GM18498 (cell line): ENCODE measurements around the gene UROS.

Source experiments
- ATAC-seq: cut with Tn5 transposase; IDR thresholded peaks from one replicate; pipeline ENCODE4 v1.9.1; 2021; ENCODE audit warnings: mild to moderate bottlenecking, moderate library complexity; ENCODE audit not compliant: unreplicated experiment

Gene UROS

GRCh38 chr10:125822878-125823662 lies at the start of gene UROS, which contains the start of gene BCCIP:
UROS (minus strand) TSS chr10:125823258; CDS start chr10:125816499, 6,759 bp downstream.
BCCIP (plus strand) TSS chr10:125823546; CDS start chr10:125823558, 12 bp downstream.
- ATAC-seq, result peak; percentile 74

DNA sequence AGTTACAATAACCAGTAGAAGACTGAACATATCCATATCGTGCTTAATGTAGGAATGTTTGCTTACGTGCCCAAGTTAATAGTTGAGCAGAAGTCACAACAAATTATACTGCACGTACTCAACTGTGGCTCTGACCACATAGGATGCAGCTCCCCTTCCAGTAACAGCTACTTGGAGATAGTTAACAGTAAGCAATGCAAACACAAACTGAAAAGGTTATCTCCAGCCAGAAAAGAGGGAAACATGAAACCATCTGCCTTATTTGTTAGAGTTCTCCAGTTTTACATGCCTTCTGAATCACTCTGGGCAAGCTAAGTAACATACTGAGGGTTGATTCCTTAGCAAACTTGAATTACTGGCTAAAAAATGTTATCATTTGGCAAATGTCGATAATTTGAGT lies 48.3 kb upstream of the UROS start:
- no peak for ATAC-seq

DNA sequence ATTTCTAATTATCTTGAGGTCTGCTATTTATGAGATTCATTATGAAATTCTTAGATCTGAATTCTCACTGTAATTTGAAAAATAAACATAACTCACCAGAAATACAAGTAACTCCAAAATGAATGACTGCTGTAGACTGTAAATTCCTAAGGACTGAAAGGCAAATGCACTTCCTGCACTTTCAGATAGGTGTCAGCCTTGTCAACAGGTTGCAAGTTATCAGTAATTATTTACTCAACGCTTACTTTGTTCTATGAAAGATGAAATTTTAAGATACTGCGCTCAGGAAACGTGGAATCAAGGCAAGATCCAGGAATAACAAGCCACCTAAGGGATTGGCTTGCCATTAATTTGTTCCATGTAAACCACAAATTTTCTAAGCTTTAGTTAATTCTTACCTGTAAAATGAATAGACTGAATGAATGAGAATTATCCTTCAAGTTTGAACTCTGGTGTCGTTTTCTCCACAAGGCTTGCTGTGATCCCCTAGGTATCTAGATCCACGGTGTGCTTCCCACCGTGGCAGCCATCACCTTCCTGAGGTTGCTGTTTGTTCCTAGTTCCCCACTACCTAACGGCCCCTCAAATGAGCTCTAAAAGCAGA lies 45.4 kb upstream of the UROS start:
- peak; percentile 60 for ATAC-seq

DNA sequence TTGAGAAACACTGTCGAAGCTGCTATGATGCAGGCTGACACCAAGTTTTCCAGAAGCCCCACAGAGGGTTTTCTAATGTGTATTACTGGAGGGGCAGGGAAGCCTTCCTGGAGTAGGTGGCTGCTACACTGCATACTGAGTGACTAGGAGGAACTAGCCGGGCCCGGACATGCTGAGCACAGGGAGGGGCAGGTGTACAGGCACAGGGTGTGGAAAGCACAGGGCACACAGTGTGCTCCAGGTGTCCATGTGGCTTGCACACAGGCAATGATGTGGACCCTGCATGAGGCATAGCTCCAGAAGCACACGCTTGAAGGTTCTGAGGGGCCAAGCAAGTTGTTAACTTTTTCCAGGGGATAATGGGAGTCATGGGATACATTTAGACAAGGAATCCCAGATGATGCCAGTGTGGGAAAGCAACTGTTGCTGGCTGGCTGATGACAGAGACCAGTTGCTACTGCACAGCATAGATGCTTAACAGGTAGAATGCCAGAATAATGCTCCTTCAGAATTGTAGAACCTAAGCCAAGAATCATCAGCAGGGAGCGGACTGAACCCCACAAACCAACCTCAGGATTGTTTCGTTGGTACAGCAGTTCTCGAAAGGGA lies 43.5 kb upstream of the UROS start:
- ATAC-seq, result no peak

GRCh38 chr10:125865120-125865519 lies 42.1 kb upstream of the UROS start:
- ATAC-seq, result no peak

- no peak for ATAC-seq
These were observed 36.2 kb upstream of the UROS start for GRCh38 chr10:125859128-125859817.

DNA sequence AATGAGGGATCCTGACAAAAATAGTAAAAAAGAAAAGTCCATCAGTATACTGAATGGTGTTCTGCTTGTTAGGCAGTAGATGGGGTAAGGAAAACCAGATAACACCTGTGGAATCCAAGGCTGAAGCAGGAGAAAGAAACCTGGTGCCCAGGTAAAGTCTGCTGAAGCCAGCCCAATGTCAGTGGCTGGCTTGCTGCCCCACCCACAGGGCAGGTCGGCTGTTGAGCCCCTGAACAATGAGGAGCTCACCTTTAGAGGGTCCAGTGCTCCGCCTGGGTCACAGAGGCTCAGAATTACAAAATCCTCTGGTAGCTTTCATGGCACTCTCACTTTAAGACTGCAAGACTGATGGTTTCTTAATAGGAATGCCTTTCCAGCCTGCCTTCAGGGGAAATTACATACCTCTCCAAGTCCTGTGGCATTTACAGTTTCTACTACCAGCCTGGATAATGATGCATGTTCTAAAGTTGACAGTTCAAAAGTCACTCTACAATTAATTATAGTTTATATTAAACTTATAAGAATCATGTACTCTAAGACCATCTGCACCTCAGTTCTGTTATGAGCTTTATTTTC lies 34.2 kb upstream of the UROS start:
- no peak for ATAC-seq

DNA sequence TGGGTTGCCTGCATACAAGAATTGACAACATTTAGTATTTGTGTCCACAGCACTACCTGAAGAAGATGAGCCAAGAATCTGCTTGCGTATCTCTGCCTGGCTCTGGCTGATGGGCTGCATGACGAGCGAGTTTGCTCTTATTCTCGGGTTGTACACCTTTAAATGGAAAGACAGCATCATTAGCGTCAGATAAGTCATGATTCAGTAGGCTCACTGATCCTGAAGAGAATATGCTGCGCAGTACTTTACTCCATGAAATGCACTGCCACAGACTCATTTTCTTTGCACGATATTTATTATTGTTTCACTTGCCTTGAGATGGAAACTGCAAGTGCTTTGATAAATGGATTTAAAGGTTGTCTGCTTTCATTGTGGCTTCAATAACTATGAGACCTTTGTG lies 29.4 kb upstream of the UROS start:
- ATAC-seq, result no peak

DNA sequence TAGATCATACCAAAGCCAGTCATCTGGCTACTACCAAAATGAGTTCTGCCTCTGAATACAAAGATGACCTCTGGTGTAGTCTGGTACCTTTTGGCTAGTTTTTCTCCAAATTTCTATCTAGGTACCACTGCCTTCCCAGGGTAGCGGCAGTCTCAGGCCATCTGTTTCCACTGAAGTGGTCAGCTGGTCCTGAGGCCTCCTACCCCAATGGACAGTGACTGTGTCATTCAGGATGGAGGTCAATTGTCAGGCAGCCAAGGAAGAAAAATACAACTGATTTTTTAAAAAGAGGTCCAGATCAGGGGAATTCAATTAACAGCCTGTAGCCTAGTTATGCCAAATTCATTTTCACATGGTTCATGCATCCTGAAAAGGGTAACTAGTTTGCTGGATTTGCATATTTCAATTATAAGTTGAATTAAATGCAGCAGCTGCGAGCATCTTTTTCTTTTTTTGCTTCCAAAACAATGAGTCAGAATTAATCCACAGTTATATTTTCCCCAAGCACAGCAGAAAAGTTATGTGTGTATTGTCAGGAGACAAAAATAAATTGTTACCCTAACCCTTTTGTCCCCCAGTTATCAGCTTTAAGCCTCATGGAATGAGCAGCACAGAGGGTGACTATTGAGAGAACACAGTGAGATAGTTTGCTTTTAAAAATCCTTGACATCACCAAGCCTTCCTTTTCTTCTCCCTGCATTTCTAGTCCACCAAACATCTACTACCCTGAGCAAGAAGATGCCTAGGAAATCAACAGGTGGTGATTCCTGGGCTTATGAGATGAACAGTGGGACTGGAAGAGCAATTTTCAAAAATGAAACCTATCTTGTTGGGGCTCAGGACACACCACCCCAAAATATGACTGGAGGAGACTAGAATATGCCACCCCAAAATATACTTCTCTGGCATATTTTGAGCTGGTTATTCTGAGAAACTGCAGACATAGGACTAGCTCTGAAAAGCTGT lies 28.0 kb upstream of the UROS start:
- no peak for ATAC-seq

DNA sequence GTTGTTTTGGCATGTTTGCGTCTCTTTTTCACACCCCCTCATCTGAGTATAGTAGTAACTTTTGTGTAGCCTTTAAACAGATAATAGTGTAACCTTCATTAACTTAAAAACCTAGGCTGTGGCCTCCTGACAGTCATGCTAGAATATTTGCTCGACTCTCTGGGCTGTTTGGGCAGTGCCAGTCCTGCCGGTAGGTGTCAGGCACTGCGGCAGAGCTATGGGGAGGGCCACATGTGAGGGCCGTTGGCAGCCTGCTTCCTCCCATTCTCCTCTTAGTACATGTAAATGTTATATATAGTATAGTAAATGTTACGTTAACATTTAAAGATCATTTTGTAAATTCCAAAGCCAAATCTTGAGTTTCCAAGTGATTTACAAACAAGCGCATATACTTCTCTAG lies 26.4 kb upstream of the UROS start:
- ATAC-seq, result no peak

- no peak for ATAC-seq
These were observed 25.8 kb upstream of the UROS start for GRCh38 chr10:125848857-125849256.

DNA sequence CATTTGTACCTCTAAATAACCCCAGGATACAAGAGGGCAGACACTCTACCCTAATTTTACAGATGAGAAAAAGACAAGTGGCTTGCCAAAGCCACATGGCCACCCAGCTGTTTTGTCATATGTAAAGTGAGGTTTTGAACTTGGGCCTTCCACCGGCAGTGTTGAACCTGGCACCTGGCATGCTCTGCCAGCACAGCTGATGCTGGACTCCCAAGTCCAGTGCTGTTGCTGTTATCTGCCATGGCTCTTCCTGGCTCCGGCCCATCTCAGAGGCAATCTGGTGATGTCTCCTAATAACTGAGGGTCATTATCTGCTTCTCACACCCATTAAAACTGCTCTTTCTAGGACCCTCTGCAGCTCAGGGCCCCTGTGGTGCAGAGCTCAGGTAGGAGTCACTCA lies 25.3 kb upstream of the UROS start:
- no peak for ATAC-seq

DNA sequence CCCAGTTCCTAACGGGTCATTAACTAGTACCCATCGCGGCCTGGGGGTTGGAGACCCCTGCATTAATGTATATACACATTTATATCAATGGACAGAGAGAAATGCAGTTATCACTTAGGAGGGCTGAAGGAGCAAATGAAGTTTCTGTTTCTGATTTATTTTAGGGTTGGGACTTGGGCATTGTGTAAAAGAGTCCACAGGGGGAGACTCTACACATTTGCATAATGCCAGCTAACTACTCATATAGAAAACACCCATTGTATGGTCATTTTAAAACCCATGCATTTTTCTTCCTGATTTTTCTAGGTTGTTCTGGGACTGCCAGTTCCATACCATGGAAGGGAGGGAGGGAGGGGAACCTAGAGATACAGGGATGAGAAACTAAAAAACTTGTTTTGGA lies 23.8 kb upstream of the UROS start:
- peak; percentile 59 for ATAC-seq

- no peak for ATAC-seq
These were observed 22.6 kb upstream of the UROS start for GRCh38 chr10:125845617-125846016.

DNA sequence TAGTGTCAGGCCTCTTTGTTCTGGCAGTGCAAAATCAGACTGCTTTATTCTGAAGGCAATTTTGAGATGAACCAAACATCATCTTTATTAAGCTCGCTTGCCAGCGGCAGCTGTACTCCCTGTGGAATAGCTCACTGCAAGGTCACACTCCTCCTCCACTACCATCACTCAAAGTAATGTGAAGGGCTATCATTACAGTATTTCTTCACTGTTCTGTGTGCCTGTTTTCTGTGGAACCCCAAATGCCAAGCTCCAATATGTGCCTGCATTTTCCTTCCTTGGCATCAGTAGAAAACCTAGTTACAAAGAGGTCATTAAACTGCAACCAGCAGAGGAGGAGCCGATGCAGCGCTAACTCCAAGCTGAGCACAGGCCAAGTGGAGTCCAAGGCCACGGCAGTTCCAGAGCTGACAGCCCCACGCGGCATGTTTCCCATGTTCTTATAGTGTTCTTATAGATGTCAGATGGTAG lies 21.7 kb upstream of the UROS start:
- no peak for ATAC-seq

DNA sequence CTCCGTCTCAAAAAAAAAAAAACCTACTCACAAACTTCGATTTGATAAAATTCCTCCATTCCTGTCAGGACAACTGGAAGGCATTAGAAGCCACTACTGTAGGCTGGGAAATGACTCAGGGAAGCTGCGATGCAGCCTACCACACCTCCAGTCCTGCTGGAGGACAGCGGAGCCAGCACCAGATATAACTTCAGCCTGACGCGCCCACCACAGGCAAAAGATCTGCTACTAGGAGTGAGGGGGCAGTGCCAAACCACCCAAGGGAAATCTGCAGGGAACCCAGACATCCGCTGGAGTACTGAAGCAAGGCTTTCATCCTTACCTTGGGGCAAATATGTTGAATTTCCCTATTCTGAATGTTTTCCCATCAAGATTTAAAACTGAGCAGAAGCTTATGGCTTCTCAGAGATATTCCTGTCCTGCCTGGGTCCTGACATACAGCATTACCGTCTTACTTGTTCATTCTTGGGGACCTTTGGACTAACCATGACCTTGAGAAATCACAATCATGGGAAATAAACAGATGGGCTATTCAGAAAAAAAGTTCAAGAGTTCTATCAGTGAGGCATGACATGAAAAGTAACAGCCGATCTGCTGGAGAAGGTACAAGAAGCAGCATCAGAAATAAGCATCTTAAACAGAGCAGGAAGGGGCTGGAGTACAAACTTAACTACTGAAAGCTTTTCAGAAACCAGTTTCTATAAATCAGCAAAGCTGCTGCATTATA lies 20.7 kb upstream of the UROS start:
- ATAC-seq, result no peak

GRCh38 chr10:125840955-125841354 lies 17.9 kb upstream of the UROS start:
- ATAC-seq, result no peak

GRCh38 chr10:125840406-125840805 lies 17.3 kb upstream of the UROS start:
- ATAC-seq, result no peak
